A673 (cell line): ENCODE results near the gene PSMA2.

Experiments
- EZH2 ChIP-seq: fragments of 200-600 bp; sonication (generic); IDR thresholded peaks from 2 replicates; pipeline ENCODE4 v1.6.1; 2017; ENCODE audit warnings: borderline replicate concordance, low read depth, mild to moderate bottlenecking, mixed read lengths, antibody characterized with exemption, low read length; ENCODE audit not compliant: poor library complexity, severe bottlenecking
- TF ChIP-seq, protein P1 (sequence below): fragments of 300-800, 200-600 bp; sonication (generic); conservative IDR thresholded peaks from 2 replicates; pipeline ENCODE4 v1.5.1; 2017; ENCODE audit warnings: low read depth, mild to moderate bottlenecking, antibody characterized with exemption, low read length, moderate library complexity, mixed read lengths

DNA sequence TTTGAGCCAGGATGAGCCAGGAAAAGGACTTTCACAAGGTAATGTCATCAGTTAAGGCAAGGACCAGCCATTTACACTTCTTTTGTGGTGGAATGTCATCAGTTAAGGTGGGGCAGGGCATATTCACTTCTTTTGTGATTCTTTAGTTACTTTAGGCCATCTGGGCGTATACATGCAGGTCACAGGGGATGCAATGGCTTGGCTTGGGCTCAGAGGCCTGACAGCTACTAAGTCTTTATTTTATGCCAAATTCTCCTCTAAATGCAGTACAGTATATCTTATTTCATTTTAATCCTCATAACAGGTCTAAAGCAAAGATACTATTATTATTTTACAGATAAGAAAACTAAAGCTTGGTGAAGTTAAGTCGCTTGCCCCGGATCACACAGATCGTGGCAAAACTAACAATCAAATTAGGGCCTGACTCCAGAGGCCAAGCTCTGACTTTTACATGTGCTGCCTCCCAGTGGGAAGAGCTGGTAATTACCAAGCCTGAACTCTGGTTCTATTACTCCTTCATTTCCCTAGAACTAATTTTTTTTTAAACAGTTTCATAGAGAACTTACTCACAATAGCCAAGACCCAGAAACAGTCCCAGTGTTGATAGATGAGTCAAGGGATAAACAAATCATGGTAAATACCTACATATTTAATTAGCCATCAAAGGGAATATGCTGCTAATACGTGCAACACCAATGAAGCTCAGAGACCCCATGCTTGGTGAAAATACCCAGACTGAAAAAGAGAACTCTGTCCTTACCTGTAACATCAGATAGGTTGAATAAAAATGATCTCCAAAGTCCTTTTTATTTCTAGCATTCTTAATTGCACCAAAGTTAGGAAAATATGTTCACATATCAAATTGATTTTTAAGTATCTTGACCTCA is 55.5 kb downstream of the PSMA2 start:
- TF ChIP-seq, protein P1, sequence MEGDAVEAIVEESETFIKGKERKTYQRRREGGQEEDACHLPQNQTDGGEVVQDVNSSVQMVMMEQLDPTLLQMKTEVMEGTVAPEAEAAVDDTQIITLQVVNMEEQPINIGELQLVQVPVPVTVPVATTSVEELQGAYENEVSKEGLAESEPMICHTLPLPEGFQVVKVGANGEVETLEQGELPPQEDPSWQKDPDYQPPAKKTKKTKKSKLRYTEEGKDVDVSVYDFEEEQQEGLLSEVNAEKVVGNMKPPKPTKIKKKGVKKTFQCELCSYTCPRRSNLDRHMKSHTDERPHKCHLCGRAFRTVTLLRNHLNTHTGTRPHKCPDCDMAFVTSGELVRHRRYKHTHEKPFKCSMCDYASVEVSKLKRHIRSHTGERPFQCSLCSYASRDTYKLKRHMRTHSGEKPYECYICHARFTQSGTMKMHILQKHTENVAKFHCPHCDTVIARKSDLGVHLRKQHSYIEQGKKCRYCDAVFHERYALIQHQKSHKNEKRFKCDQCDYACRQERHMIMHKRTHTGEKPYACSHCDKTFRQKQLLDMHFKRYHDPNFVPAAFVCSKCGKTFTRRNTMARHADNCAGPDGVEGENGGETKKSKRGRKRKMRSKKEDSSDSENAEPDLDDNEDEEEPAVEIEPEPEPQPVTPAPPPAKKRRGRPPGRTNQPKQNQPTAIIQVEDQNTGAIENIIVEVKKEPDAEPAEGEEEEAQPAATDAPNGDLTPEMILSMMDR = peak; percentile 81
- no peak for TF ChIP-seq EZH2
